Pancreas (tissue), 10 donors: Measurements from ENCODE around the gene BPIFB2. TPM values are rescaled to one million over a fixed set of nuclear protein-coding genes. Genes with fewer than 3 reads are reported as not detected.

ENCODE experiments used
- ATAC-seq, 4 donors: fragments of 200-7000 bp; cut with Tn5 transposase; one replicate each; pipeline versions ENCODE4 v1.8.0 to v1.9.1; 2020; ENCODE audit warnings: mild to moderate bottlenecking in 4 of 4, moderate library complexity in 4 of 4
- DNase-seq, 6 donors: peaks; one replicate each; pipeline ENCODE4 v3.0.0-alpha.2; 2020
- FAIRE-seq: peaks from 2 replicates; lab custom pipeline; 2012; peaks lifted over from hg19 to GRCh38; lab: Jason Lieb, UNC
- H3K27ac ChIP-seq, 4 donors: fragments of 200-600 bp; sonication (generic); 1 replicate in 3 of 4; 2 replicates in 1 of 4; pipeline versions ENCODE4 v1.5.0 to v1.8.0; 2020
- H3K27me3 ChIP-seq, 4 donors: fragments of 200-600 bp; one replicate each; pipeline ENCODE4 v1.8.0; 2021
- H3K36me3 ChIP-seq, 3 donors: fragments of 200-600 bp; sonication (generic) in 1 of 3; one replicate each; pipeline versions ENCODE4 v1.5.0 to v1.8.0; 2020 to 2021
- H3K4me1 ChIP-seq, 3 donors: fragments of 200-600 bp; one replicate each; pipeline ENCODE4 v1.8.0; 2021
- H3K4me3 ChIP-seq, 4 donors: fragments of 200-600 bp; sonication (generic) in 2 of 4; one replicate each; pipeline versions ENCODE4 v1.5.0 to v1.8.0; 2020 to 2021
- H3K9me3 ChIP-seq, 4 donors: fragments of 200-600 bp; one replicate each; pipeline ENCODE4 v1.8.0; 2021
- CTCF ChIP-seq, 4 donors: fragments of 200-600 bp; sonication (generic) in 3 of 4; IDR thresholded peaks; one replicate each; pipeline versions ENCODE4 v1.5.0 to v1.8.0; 2021; ENCODE audit warnings: antibody characterized with exemption in 4 of 4
- WGBS, 2 donors: extraction: QIAGEN DNeasy Blood & Tissue Kit; methylation state at CpG; one replicate each; pipeline ENCODE4 v1.1.7; 2013; 5-methylcytosine and 5-hydroxymethylcytosine counted together
- intact Hi-C, 3 donors: fragments of 100-400 bp; cut with DNase I; formaldehyde crosslinking; loops; one replicate each; pipeline versions ENCODE4 v1.11.1 to v1.14.2; 2022
- polyA plus RNA-seq, 2 donors: library from polyadenylated mRNA; stranded (reverse); fragments of 200-250 nt; gene quantifications; one replicate each; pipeline ENCODE4 v1.2.3, GENCODE V29; 2013
- total RNA-seq, 6 donors: library from RNA; stranded (reverse); fragmentation: NEBNext Ultra II Directional in 4 of 6; extraction: Animal tissue kit (Norgen Biotek cat#: 25700) in 4 of 6; gene quantifications; one replicate each; pipeline versions ENCODE4 v1.2.1 to v1.2.4, GENCODE V29; 2021 to 2023
- donor health status: healthy with polysubstance abuse.
- donor health status: DM: no; HTN: no; CAD: no; lungs with moderate emphysema.
- donor health status: DM: no; HTN: no; CAD: no.
- donor health status: control.
- donor health status: control.
- donor health status: Bipolar disorder and iron deficiency.
- donor health status: DM: yes; HTN: yes; CAD: no.
- donor health status: DM: no; HTN: no; CAD: no.
- donor health status: DM: no; HTN: no; CAD: no.
- donor health status: DM: yes; HTN: yes; CAD: no.

The BPIFB2 gene
- total and polyA plus RNA-seq, 8 donors, result 0.05 to 0.16 TPM; not detected in 6

DNA sequence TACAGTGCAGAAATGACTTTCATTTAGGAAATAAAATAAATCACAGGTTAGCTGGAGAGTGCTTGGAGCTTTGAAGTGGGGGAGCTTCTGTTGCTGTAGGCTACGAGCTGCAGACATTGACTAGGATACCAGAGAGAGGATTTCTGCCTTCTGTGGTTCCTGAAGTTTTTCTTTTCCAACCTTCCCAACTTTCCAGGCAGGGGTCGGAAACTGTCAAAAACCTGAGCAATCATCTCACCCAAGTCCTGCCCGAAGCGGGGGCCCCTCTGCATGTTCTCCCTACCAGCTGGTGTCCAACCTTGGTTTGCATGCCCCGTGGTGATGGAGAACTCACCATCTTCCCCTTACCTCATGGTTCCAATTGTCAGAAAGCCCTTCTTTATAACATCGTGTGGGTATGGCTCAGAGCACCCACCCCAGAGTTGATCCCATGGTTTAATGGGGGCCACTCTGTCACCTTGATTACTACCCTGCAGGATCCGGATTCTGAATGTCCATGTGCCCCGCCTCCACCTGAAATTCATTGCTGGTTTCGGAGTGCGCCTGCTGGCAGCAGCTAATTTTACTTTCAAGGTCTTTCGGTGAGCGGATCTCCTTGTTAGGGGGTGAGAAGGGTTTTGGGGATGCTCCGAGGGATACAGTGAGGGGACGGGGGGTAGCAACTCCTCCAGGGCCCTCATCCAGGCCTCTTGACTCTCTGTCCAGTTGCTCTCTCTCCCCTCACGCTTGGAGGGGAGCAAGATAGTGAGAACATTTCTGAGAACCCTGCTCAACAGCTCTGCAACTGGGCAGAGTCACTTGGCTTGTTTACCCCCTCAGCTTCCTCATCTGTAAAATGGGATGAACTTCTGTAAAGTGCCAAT, 5.1 kb downstream of the BPIFB2 start:
- no peak overlapping the region for H3K4me3 ChIP-seq
- H3K36me3 ChIP-seq, result no peaks in the 10 kb centered on the region
- H3K27ac ChIP-seq, result no peak overlapping the region
- 63 to 67% methylated on average over 15 of the region's 15 CpGs for WGBS, 2 donors
- H3K9me3 ChIP-seq, result no peaks in the 10 kb centered on the region
- DNase-seq, result no peak
- H3K27me3 ChIP-seq, result peaks cover 0 to 4% (median 0%) of the 10 kb centered on the region in 4 donors
- no peak for ATAC-seq
- no peak for FAIRE-seq
- intact Hi-C loops, result no loop called here
- no peak for TF ChIP-seq CTCF (IDR thresholded peaks at IDR 0.05)
- H3K4me1 ChIP-seq, result no peaks in the 10 kb centered on the region

GRCh38 chr20:33013701-33014326, 6.3 kb downstream of the BPIFB2 start:
- no peak for ATAC-seq
- no peak for TF ChIP-seq CTCF (IDR thresholded peaks at IDR 0.05)
- no peaks in the 10 kb centered on the region for H3K9me3 ChIP-seq
- FAIRE-seq, result no peak
- intact Hi-C loops, result no loop called here
- H3K27me3 ChIP-seq, result peaks cover 0 to 4% (median 0%) of the 10 kb centered on the region in 4 donors
- no peaks in the 10 kb centered on the region for H3K36me3 ChIP-seq
- WGBS, 2 donors, result 51 to 61% methylated on average over 12 of the region's 12 CpGs
- no peak for DNase-seq
- no peak overlapping the region for H3K27ac ChIP-seq
- H3K4me3 ChIP-seq, result no peak overlapping the region
- H3K4me1 ChIP-seq, result no peaks in the 10 kb centered on the region

- TF ChIP-seq CTCF (IDR thresholded peaks at IDR 0.05), result no peak
- 35% methylated on average over 16 of the region's 16 CpGs for WGBS, 2 donors
- no peak overlapping the region for H3K4me3 ChIP-seq
- intact Hi-C loops, result no loop called here
- FAIRE-seq, result no peak
- no peaks in the 10 kb centered on the region for H3K36me3 ChIP-seq
- no peak overlapping the region for H3K27ac ChIP-seq
- no peak for ATAC-seq
- H3K4me1 ChIP-seq, result no peaks in the 10 kb centered on the region
- H3K9me3 ChIP-seq, result no peaks in the 10 kb centered on the region
- DNase-seq, result no peak
- peaks cover 0 to 4% (median 0%) of the 10 kb centered on the region in 4 donors for H3K27me3 ChIP-seq
Measured at GRCh38 chr20:33014336-33015113, 7.0 kb downstream of the BPIFB2 start.

DNA sequence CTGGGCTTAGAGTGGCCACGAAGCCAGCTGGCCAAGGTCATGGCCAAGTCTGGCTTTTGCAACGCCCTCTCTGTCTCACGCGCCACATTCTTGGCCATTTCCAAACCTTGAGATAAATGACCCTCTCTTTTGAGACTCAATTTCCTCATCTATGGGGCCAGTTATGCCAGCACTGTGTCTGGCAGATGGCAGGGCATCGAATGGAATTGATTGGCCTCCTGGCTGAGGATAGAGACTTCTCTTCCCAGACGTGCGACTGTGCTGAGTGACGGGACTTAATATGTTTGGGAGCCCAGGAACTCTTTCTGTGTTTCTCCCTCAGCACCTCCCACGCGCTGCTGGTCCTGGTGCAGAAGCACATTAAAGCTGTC, 7.6 kb downstream of the BPIFB2 start:
- H3K27me3 ChIP-seq, result peaks cover 0 to 4% (median 0%) of the 10 kb centered on the region in 4 donors
- intact Hi-C loops, result no loop called here
- no peak overlapping the region for H3K27ac ChIP-seq
- no peaks in the 10 kb centered on the region for H3K4me1 ChIP-seq
- H3K9me3 ChIP-seq, result no peaks in the 10 kb centered on the region
- FAIRE-seq, result no peak
- TF ChIP-seq CTCF (IDR thresholded peaks at IDR 0.05), result no peak
- no peaks in the 10 kb centered on the region for H3K36me3 ChIP-seq
- H3K4me3 ChIP-seq, result no peak overlapping the region
- WGBS, 2 donors, result 44 to 46% methylated on average over 10 of the region's 10 CpGs
- ATAC-seq, result peak in 1 of 4 donors; percentile 39
- DNase-seq, result no peak
